Measurements from ENCODE around the gene FGF2.
A peak's percentile ranks its signal among the peaks of the same experiment; 100 is the strongest.

The FGF2 gene

DNA sequence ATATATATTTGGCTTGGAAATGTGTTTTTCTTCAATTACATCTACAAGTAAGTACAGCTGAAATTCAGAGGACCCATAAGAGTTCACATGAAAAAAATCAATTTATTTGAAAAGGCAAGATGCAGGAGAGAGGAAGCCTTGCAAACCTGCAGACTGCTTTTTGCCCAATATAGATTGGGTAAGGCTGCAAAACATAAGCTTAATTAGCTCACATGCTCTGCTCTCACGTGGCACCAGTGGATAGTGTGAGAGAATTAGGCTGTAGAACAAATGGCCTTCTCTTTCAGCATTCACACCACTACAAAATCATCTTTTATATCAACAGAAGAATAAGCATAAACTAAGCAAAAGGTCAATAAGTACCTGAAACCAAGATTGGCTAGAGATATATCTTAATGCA lies 69.6 kb downstream of the FGF2 start:
- no peak for DNase-seq

DNA sequence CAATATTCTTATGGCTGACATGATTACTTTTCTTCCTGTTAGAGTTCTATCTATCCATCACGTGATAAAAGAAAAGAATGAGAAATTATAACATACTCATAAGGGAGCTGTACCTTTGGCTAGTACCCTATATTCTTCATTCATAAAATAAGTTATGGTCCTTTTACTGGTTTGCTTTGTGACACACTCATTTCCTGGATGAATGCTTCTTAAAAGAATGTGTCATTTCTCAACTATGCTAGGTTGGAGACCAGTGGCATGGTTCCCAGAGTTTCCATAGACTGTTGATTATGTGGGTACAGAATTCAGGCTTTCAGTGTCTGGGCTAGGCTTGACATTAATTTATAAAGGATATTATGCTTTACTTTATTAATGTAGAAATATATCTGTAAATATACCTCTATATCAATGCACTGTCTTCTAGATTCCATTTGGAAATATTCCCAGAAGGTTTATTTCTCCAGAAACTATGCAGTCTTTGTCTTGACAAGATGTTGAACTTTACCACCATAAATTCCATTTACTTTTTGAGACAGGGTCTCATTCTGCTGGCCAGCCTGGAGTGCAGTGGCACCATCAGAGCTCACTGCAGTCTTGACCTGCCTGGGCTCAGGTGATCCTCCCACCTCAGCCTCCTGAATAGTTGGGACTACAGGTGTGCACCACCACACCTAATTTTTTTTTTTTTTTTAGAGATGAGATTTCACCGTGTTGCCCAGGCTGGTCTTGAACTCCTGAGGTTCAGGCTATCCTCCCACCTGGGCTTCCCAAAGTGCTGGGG lies 71.9 kb downstream of the FGF2 start:
- no peak for DNase-seq

DNA sequence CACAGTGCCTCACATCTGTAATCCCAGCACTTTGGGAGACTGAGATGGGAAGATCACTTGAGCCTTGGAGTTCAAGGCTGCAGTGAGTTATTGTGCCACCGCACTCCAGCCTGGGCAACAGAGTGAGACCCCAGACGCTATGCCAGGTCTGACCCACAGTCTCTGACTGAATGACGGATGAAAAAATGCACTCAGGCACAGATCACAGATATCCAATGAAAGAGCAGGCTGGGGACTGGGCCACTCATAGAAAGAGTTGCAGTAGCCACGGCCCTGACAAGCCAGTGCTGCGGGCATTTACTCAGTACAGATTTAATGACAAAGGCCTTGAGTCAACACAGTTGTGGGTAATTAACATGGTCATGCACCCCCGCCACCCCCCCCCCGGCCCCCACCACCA lies 73.1 kb downstream of the FGF2 start:
- no peak for DNase-seq

DNA sequence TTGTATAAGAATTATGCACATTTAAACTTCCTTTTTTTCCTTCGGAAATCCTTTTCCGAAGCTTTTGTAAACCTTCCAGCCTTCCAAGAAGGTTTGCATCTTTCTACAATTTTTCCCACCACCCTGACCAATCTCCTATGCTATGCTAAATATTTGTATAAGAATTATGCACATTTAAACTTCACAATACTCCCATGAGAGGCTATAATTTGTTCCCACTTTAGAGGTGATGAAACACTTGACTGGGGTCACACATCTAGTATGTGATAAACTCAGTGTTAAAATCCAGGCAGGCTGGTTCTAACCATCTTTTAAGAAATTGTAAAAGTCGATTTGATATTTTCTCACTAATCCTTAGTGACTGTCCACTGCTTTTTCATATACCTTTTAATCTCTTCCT lies 73.7 kb downstream of the FGF2 start:
- DNase-seq, result no peak

DNA sequence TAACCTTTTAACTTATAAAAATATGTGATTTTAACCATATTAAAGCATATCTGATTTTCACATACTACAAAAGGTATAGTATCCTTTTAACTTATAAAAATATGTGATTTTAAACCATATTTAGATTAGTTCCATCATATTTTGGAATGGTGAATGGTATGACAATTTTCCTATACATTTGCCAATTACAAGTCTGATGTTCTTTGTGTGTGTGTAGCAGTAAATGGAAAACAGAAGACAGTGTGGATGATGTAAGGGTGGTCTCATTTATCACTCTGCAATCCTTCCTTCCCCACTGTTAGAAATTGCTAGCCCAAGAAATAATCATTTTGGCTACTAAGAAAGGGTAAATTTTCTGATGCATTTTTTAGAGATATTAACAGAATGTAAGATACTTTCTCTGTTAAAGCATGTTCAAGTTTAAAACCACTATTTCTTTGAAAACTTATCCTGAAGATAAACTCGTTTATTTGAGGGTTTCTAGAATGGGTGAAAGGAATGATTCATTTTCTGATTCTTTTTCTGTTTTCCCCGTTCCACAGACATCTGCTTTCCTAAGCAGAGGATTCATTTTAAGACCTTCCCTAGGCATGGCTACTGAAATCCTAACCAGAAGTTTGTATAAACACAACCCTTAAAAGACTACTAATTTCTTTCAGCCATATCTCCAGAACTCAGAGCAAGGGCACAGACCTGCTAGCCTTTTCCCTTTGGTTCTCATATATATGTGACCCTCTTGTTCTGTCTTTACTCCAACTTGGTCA lies 74.8 kb downstream of the FGF2 start:
- DNase-seq, result no peak

DNA sequence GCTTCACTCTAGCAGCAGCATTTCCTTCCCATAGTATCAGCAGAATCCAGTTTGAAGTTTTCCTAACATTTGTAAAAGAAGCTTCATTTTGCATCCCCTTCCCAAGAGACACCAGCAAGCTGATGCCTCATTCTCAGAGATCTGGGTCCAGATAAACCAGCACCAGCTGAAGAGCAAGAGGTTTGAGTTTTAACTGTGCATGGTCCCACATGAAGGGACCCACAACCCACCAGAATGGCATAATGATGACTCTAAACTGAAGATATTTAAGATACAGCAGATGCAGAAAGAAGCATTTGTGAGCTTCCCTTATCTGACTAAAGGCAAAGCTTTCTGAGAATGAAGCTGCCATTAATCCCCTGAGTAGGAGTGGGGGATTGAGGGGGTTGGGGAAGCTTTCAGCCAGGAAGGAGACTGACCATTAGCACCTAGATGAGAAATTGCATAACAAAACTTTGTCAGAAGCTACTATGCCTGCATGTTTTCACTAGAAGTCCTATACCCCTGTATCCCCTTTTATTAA lies 77.2 kb downstream of the FGF2 start:
- no peak for DNase-seq

DNA sequence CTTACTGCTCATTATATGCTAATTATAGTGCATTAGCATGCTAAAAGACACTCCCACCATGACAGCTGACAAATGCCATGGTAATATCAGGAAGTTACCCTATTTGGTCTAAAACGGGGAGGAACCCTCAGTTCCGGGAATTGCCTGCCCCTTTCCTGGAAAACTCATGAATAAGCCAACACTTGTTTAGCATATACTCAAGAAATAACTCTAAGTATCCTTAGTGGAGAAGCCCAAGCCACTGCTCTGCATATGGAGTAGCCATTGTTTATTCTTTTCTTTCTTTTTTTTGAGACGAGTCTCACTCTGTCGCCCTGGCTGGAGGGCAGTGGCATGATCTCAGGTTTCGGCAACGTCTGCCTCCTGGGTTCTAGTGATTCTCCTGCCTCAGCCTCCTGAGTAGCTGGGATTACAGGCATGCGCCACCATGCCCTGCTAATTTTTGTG lies 80.3 kb downstream of the FGF2 start:
- DNase-seq, result no peak

DNA sequence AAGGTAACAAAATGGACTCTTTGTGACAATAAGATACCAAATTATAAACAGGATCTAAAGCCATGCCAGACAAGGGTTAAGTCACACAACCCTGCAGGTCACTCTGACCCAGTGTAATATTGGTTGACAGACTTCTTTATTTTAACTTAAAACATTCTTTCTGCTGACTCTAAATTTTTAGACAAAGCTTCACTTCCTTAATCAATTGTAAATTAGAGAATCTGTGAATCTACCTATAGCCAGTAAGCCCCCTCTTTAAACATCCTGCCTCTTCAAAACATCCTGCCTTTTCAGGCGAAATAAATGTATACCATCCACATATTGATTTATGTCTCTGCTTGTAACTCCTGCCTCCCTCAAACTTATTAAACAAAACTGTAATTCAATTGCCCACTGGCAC lies 81.6 kb downstream of the FGF2 start:
- no peak for DNase-seq

DNA sequence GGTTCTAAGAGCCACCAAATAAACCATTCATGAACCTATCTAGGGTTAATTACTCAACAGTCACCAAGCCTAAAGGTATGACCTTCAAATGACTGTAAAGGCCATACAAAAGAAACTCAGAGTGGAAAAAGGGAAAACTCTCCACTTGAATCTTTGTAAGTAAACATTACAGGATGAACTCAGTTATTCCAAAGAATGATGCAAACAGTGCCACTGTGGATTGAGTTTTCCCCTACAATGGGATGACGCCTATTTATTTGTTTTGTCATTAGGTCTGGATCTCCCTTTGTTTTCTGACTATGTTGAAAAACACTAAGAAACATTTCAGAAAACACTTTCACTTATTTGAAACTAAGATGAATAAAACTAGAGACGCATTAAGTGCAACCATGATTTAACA lies 83.1 kb downstream of the FGF2 start:
- DNase-seq, result no peak

DNA sequence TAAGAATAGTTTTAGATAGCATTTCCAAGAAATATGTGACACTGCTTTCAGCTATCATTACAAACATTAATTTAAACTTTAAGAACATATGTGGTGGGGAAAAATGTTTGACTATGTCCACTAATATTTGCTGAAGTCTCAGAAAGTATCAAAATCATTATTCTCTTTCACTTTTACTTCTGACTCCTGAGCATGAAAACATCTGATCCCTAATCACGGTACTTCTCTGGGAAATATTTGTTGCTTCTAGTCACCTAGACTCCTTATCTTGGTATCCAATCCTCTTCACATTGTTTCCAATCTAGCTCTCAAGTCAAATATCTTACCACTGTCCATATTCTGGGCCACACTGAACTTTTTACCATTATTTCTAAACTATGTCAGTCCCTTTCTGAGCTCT lies 85.0 kb downstream of the FGF2 start:
- no peak for DNase-seq

DNA sequence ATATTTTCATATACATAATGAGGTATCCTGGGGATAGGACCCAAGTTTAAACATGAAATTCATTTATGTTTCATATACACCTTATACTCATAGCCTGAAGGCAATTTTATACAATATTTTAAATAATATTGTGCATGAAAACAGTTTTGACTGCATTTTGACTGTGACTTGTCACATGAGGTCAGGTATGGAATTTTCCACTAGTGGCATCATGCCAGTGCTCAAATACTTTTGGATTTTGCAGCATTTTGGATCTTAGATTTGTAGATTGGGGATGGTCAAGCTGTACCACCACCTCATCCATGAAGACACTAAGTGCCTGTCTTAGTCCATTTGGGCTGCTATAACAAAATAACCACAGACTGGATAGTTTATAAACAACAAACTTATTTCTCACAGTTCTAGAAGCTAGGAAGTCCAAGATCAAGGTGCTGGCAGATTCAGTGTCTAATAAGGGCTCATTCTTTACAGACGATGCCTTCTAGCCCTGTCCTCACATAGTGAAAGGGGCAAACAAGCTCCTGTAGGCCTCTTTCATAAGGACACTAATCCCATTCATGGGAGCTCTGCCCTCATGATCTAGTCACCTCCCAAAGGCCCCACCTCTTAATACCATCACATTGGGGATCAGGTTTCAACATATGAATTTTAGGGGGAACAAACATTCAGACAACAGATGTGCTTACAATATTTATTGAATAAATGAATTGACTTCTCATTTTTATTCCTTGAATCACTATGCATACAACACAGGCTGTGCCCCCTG lies 86.4 kb downstream of the FGF2 start:
- no peak for DNase-seq

DNA sequence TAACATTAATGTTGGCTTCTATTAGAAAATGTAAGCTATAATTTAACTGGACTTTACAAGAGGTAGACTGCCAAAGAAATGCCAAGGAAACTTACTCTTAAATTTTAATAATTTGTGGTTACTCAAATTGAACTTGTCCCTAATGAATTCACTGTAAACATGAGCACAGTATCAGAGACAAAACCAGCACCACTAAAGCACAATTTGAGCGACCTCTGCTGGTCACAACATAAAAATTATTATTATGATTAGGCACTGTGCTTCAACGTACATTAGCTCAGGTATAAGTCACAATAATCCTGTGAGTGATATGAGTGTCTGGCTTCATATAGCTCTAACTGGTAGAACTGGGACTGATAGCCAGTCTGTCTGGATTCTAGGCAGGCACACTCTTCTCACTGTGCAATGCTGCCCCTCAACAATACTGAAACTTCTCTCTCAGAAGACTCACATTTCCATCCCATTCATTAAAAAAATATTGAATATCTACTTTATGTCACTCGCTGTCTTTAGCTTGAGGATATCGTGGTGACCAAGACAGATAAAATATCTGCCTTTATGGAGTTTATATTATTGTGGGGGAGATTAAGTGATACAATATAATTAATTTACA lies 87.8 kb downstream of the FGF2 start:
- DNase-seq, result no peak

DNA sequence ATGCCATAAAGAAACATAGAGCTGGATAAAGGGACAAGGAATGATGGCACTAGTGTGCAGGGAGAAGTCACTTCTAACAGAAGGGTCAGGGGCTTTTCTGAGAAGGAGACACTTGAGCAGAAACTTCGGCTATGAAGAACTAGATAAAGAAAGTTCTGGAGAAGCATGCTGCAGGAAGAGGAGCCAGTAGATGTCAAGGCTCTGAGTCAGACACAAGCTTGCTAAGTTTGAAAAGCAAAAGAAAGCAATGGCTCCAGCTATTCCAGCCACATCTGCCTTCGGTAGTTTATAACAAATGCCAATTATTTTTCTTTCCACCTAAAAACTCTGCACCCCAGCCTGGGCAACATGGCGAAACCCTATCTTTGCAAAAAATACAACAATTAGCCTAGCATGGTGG lies 88.3 kb downstream of the FGF2 start:
- no peak for DNase-seq

DNA sequence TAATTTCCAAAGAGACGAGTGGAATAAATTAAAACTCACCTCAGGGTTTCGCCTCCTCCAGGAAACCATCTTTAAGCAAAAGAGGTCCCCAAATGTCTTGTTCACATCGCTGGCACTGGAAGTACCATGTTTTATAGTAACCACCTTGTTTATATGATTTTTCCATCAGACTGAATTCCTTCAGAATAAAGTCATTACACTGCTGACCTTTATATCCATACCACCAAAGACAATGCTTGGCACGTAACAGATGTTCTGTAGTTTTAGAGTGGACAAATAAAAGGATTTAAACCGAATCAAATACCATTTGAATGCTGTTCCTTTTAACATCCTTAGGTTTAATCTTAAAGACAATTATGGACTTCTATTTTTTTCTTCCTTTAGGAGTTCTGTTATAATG lies 91.1 kb downstream of the FGF2 start:
- DNase-seq, result no peak

DNA sequence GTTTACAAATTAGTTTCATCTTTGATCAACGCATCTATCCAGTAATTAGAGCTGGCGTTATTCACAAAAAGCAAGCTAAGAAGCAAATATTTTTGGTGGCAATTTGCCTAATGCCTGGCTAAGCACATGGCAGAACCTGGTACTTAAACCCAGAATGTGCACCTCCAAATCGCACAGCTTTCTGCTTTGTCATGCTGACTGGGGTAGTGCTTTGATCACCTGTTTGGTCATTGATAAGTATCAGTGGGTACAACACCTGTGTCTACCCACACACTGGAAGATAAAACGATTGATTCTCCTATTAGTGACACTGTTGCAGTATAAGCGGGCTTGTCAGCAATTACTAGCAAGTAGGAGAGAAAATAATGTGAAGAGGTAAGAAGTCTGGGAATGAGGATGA lies 93.8 kb downstream of the FGF2 start:
- DNase-seq, result no peak

DNA sequence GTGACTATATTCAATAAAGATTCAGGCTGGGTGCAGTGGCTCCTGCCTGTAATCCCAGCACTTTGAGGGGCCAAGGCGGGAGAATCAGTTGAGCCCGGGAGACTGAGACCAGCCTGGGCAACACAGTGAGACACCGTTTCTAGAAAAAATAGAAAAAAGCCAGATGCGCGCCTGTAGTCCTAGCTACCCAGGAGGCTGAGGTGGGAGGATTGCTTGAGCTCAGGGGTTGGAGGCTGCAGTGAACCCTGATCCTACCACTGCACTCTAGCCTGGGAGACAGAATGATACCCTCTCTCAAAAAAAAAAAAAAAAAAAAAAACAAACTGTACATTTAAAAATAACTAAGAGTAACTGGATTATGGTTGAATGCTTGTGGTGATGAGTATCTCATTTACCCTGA lies 94.7 kb downstream of the FGF2 start:
- no peak for DNase-seq

DNA sequence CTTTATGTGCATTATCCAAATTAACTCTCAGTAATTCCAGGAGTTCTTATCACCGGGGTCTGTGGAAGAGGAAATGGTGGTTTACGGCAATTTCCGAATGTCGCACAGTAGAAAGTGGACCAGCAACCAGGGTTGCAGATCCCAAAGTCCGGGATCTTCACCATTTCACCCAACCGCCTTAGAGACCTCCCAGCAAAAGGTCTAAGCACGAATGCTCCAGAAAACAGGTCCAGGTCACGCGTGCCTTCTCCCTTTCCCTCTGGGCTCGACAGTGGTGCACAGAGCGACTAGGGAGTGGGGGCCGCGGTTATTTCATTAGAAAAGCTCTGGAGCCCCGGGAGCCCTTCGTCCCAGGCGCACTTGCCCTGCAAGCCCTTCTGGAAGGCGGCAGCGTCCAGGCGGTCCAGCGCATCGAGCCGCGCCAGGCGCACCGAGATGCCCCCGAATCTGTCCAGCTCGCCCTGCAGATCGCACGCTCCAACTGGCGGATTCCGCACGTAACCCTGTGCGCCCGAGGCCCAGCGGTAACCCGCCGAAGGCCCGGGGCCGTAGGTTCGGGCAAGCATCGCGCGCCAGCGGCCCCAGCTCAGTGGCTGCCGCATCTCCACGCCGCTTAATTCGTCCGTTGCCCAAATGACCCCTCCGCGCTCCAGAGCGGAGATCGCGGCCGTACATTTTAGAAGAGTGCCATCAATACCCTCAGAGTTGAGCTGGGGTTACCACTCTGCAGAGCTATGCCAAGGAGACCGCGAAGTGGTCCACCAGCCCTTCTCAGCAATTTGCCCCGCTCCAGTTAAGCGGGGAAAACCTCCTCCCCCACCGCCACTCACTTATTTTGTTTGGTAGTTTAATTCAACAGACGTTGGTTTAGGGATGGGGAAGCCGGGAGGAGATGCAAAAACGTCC lies 95.6 kb downstream of the FGF2 start, which contains the start of gene NUDT6:
Gene NUDT6, minus strand, starts transcription at position 627 of the 906 bp plus-strand sequence. Its CDS starts 25 bp downstream, at position 602.
- peak; percentile 34 for DNase-seq

DNA sequence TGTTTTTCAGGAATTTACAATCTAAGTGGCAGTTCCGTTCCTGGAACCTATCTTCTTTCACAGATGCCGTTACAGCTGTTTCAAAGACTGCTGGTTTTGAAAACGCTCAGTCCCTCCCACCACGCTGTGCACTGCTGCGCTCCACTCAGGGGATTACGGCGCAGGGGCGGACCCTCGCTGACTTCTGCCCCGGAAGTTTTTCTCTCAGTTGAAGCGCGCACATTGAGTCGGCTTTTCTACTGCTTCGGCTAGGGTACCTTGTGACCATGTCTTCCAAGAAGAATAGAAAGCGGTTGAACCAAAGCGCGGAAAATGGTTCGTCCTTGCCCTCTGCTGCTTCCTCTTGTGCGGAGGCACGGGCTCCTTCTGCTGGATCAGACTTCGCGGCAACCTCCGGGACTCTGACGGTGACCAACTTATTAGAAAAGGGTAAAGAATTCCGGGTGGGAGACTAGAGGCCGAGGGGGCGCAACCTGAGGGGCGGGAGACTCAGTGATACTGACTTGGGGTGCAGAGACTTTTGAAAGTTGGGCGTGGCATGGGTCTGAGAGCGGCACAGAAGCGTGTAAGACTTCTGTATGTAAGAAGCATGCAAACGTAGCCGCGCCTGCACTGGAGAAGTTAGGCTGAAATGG lies 96.4 kb downstream of the FGF2 start:
- peak; percentile 87 for DNase-seq

DNA sequence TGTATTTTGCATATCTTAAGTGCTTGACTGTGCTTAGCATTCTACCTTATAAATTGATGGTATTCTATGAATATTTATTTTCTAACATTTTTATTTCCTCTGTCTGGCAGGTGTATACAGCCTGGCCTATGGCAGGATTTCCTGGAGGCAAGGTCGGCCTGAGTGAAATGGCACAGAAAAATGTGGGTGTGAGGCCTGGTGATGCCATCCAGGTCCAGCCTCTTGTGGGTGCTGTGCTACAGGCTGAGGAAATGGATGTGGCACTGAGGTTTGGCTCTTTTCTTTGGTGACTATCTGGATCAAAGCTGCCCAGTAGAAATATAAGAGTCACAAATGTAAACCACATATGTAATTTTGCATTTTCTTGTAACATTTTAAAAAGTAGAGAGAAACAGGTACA lies 102.3 kb downstream of the FGF2 start:
- DNase-seq, result no peak

DNA sequence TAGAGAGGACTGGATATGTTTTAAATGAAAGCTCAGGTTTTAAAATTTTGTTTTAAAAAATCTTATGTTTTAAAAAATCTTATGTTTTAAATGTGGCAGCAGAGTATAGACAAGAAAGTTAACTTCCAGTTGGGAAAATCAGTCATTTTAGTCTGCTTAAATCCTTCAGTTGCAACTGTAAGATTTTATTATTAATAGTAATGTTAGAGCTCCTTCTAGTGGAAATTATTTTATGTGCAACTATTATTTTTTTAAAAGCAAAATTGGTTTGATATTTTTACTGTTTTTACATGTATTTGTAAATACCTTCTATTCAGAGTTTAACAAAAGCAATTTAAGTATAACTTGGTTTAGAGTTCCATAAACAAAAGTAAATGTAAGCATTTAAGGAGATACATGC lies 104.2 kb downstream of the FGF2 start:
- DNase-seq, result no peak

DNA sequence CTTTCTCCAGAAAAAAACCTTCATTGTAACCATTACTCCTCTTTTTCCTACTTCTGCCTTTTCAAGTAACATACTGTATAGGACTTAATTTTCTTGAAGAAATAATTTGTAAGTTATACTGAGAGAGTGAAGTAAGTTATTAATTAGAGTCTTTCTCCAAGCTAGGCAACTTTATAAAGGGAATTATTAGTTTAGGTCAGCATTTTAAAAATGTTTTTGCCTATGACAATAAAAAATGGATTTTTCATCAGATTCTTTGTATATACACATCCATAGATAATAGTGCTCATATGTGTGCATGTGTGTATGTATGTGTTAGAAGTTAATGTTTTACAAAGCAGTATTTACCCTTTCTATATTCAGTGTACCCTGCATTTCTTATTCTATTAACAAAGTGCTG lies 106.1 kb downstream of the FGF2 start:
- DNase-seq, result no peak
